Measurements from ENCODE around the gene GNB1. TPM values are rescaled to one million over a fixed set of nuclear protein-coding genes. Genes with fewer than 3 reads are reported as not detected.

Gene GNB1
- total and polyA plus RNA-seq, 2 donors (not counting 1 experiment from before 2014, with no cell fraction given) = 91.3 to 485 TPM

- peak in 1 of 2 donors; percentile 58 for DNase-seq (ENCODE audit: low read depth in 2 of 2)
- Histone ChIP-seq H3K36me3 (ENCODE audit: control insufficient read depth, insufficient read depth, low read length) (peaks cover 42% of the 10 kb centered on the region), H3K4me1 (ENCODE audit: control insufficient read depth, extremely low read depth, insufficient read depth, low read length) (no peaks in the 10 kb centered on the region), H3K79me2 (ENCODE audit: control insufficient read depth, insufficient read depth, low read length) (peaks cover 14% of the 10 kb centered on the region), H3K27me3 (ENCODE audit: control insufficient read depth, insufficient read depth, low read length) (no peaks in the 10 kb centered on the region), H3K27ac (ENCODE audit: insufficient read depth, low read length) (peak overlapping the region; percentile 27), H3K9me3 (ENCODE audit: control insufficient read depth, insufficient read depth, low read depth, low read length) (no peaks in the 10 kb centered on the region), H3K9ac (ENCODE audit: insufficient read depth, low read length) (no peak overlapping the region), H3K4me3 (replicated peaks in 1 of 4; ENCODE audit: control extremely low read depth in 1 of 4, insufficient read depth in 1 of 4, low read depth in 3 of 4, low read length in 4 of 4) (no peak overlapping the region), H2AFZ (ENCODE audit: low read length) (no peak overlapping the region), H4K20me1 (ENCODE audit: control insufficient read depth, extremely low read depth, insufficient read depth, low read length) (no peaks in the 10 kb centered on the region), H3K4me2 (ENCODE audit: extremely low read depth, insufficient read depth, low read length) (no peak overlapping the region)
- TF ChIP-seq CTCF (conservative IDR thresholded peaks at IDR 0.05 in 1 of 2, IDR thresholded peaks at IDR 0.05 in 1 of 2; ENCODE audit: low read depth in 1 of 2, low read length in 2 of 2) = peak; percentile 15 to 36
- TF ChIP-seq EZH2 (IDR thresholded peaks at IDR 0.05; ENCODE audit: low read length, missing control alignments) = no peak
Measured at GRCh38 chr1:1788646-1789431, 102.0 kb downstream of the GNB1 start.

GRCh38 chr1:1788136-1788535 is 102.8 kb downstream of the GNB1 start:
- H3K27ac ChIP-seq (ENCODE audit: insufficient read depth, low read length) = no peak overlapping the region
- peaks cover 10% of the 10 kb centered on the region for H3K79me2 ChIP-seq (ENCODE audit: control insufficient read depth, insufficient read depth, low read length)
- H3K4me3 ChIP-seq (replicated peaks in 1 of 4; ENCODE audit: control extremely low read depth in 1 of 4, insufficient read depth in 1 of 4, low read depth in 3 of 4, low read length in 4 of 4) = no peak overlapping the region
- H3K9ac ChIP-seq (ENCODE audit: insufficient read depth, low read length) = no peak overlapping the region
- H3K9me3 ChIP-seq (ENCODE audit: control insufficient read depth, insufficient read depth, low read depth, low read length) = no peaks in the 10 kb centered on the region
- H3K4me2 ChIP-seq (ENCODE audit: extremely low read depth, insufficient read depth, low read length) = no peak overlapping the region
- H4K20me1 ChIP-seq (ENCODE audit: control insufficient read depth, extremely low read depth, insufficient read depth, low read length) = no peaks in the 10 kb centered on the region
- H3K36me3 ChIP-seq (ENCODE audit: control insufficient read depth, insufficient read depth, low read length) = peaks cover 40% of the 10 kb centered on the region
- H2AFZ ChIP-seq (ENCODE audit: low read length) = no peak overlapping the region
- DNase-seq (ENCODE audit: low read depth in 2 of 2) = no peak
- TF ChIP-seq EZH2 (IDR thresholded peaks at IDR 0.05; ENCODE audit: low read length, missing control alignments) (no peak), CTCF (conservative IDR thresholded peaks at IDR 0.05 in 1 of 2, IDR thresholded peaks at IDR 0.05 in 1 of 2; ENCODE audit: low read depth in 1 of 2, low read length in 2 of 2) (no peak)
- no peaks in the 10 kb centered on the region for H3K27me3 ChIP-seq (ENCODE audit: control insufficient read depth, insufficient read depth, low read length)
- H3K4me1 ChIP-seq (ENCODE audit: control insufficient read depth, extremely low read depth, insufficient read depth, low read length) = peaks cover 2% of the 10 kb centered on the region

- no peaks in the 10 kb centered on the region for H4K20me1 ChIP-seq (ENCODE audit: control insufficient read depth, extremely low read depth, insufficient read depth, low read length)
- no peak overlapping the region for H3K27ac ChIP-seq (ENCODE audit: insufficient read depth, low read length)
- no peak for DNase-seq (ENCODE audit: low read depth in 2 of 2)
- no peaks in the 10 kb centered on the region for H3K9me3 ChIP-seq (ENCODE audit: control insufficient read depth, insufficient read depth, low read depth, low read length)
- no peak overlapping the region for H3K4me2 ChIP-seq (ENCODE audit: extremely low read depth, insufficient read depth, low read length)
- H3K4me3 ChIP-seq (replicated peaks in 1 of 4; ENCODE audit: control extremely low read depth in 1 of 4, insufficient read depth in 1 of 4, low read depth in 3 of 4, low read length in 4 of 4) = no peak overlapping the region
- H3K36me3 ChIP-seq (ENCODE audit: control insufficient read depth, insufficient read depth, low read length) = peaks cover 38% of the 10 kb centered on the region
- no peak overlapping the region for H3K9ac ChIP-seq (ENCODE audit: insufficient read depth, low read length)
- TF ChIP-seq EZH2 (IDR thresholded peaks at IDR 0.05; ENCODE audit: low read length, missing control alignments) = no peak
- no peak for TF ChIP-seq CTCF (conservative IDR thresholded peaks at IDR 0.05 in 1 of 2, IDR thresholded peaks at IDR 0.05 in 1 of 2; ENCODE audit: low read depth in 1 of 2, low read length in 2 of 2)
- H3K4me1 ChIP-seq (ENCODE audit: control insufficient read depth, extremely low read depth, insufficient read depth, low read length) = peaks cover 12% of the 10 kb centered on the region
- H2AFZ ChIP-seq (ENCODE audit: low read length) = no peak overlapping the region
- H3K27me3 ChIP-seq (ENCODE audit: control insufficient read depth, insufficient read depth, low read length) = no peaks in the 10 kb centered on the region
- H3K79me2 ChIP-seq (ENCODE audit: control insufficient read depth, insufficient read depth, low read length) = peaks cover 8% of the 10 kb centered on the region
Measured at GRCh38 chr1:1786836-1787605, 103.9 kb downstream of the GNB1 start.
